H9 (cell line): ENCODE results near the gene BPIFB6. TPM values are rescaled to one million over a fixed set of nuclear protein-coding genes. Genes with fewer than 3 reads are reported as not detected.

ENCODE experiments used
- DNase-seq: peaks from one replicate; pipeline ENCODE4 v3.0.0-alpha.2; 2017
- H2AFZ ChIP-seq: one replicate; pipeline ENCODE4 v1.6.1; 2013; ENCODE audit warnings: mild to moderate bottlenecking, low read length, control low read depth, moderate library complexity
- H2AK5ac ChIP-seq: 2 replicates; pipeline ENCODE4 v1.6.1; 2013; ENCODE audit warnings: low read length, control low read depth, mixed read lengths; ENCODE audit not compliant: insufficient read length
- H2BK120ac ChIP-seq: one replicate; pipeline ENCODE4 v1.6.1; 2013; ENCODE audit warnings: low read depth, mild to moderate bottlenecking, low read length, control low read depth, inconsistent platforms; ENCODE audit not compliant: poor library complexity, severe bottlenecking
- H2BK12ac ChIP-seq: 2 replicates; pipeline ENCODE4 v1.6.1; 2013; ENCODE audit warnings: low read length, control low read depth, mixed read lengths, low read depth; ENCODE audit not compliant: insufficient read length
- H2BK15ac ChIP-seq: 2 replicates; pipeline ENCODE4 v1.6.1; 2013; ENCODE audit warnings: low read depth, low read length, control low read depth
- H2BK20ac ChIP-seq: one replicate; pipeline ENCODE4 v1.6.1; 2013; ENCODE audit warnings: low read depth, mild to moderate bottlenecking, low read length, control low read depth, inconsistent platforms; ENCODE audit not compliant: poor library complexity, severe bottlenecking
- H2BK5ac ChIP-seq: 2 replicates; pipeline ENCODE4 v1.6.1; 2013; ENCODE audit warnings: low read length, control low read depth, mixed read lengths; ENCODE audit not compliant: insufficient read length
- H3K14ac ChIP-seq: 2 replicates; pipeline ENCODE4 v1.6.1; 2013; ENCODE audit warnings: low read length, control low read depth; ENCODE audit not compliant: insufficient read depth
- H3K18ac ChIP-seq: 2 replicates; pipeline ENCODE4 v1.6.1; 2013; ENCODE audit warnings: low read depth, mild to moderate bottlenecking, mixed read lengths, low read length, control low read depth; ENCODE audit not compliant: insufficient read length
- H3K23ac ChIP-seq: 2 replicates; pipeline ENCODE4 v1.6.1; 2013; ENCODE audit warnings: low read length, control low read depth, mixed read lengths, low read depth; ENCODE audit not compliant: insufficient read length
- H3K23me2 ChIP-seq: 2 replicates; pipeline ENCODE4 v1.6.1; 2013; ENCODE audit warnings: low read depth, mild to moderate bottlenecking, mixed read lengths, low read length, control low read depth; ENCODE audit not compliant: insufficient read length, poor library complexity, severe bottlenecking
- H3K27ac ChIP-seq: 2 replicates; pipeline ENCODE4 v1.5.1; 2013; ENCODE audit warnings: low read length, control low read depth, mixed read lengths, low read depth; ENCODE audit not compliant: insufficient read length
- H3K27me3 ChIP-seq: 2 replicates; pipeline ENCODE4 v1.6.1; 2013; ENCODE audit warnings: low read length, control low read depth, inconsistent platforms; ENCODE audit not compliant: insufficient read depth
- H3K4ac ChIP-seq: 2 replicates; pipeline ENCODE4 v1.6.1; 2013; ENCODE audit warnings: low read depth, mild to moderate bottlenecking, control low read depth, inconsistent platforms, low read length, moderate library complexity
- H3K4me1 ChIP-seq: 2 replicates; pipeline ENCODE4 v1.6.1; 2013; ENCODE audit warnings: low read length, control low read depth, inconsistent platforms; ENCODE audit not compliant: insufficient read depth
- H3K4me2 ChIP-seq: 2 replicates; pipeline ENCODE4 v1.6.1; 2013; ENCODE audit warnings: low read length, control low read depth, mixed read lengths; ENCODE audit not compliant: insufficient read length, insufficient read depth
- H3K56ac ChIP-seq: 2 replicates; pipeline ENCODE4 v1.6.1; 2013; ENCODE audit warnings: low read depth, mild to moderate bottlenecking, mixed read lengths, low read length, control low read depth; ENCODE audit not compliant: insufficient read length
- H3K79me1 ChIP-seq: 2 replicates; pipeline ENCODE4 v1.6.1; 2013; ENCODE audit warnings: low read depth, mild to moderate bottlenecking, moderate library complexity, low read length, control low read depth, inconsistent platforms; ENCODE audit not compliant: insufficient read depth, poor library complexity, severe bottlenecking
- H3K79me2 ChIP-seq: 2 replicates; pipeline ENCODE4 v1.6.1; 2013; ENCODE audit warnings: low read length, control low read depth, inconsistent platforms; ENCODE audit not compliant: insufficient read depth
- H3K9ac ChIP-seq: 2 replicates; pipeline ENCODE4 v1.6.1; 2013; ENCODE audit warnings: low read length, control low read depth, mixed read lengths; ENCODE audit not compliant: insufficient read length; ENCODE audit errors: extremely low read depth
- H3K9me3 ChIP-seq: one replicate; pipeline ENCODE4 v1.6.1; 2013; ENCODE audit warnings: low read depth, low read length, inconsistent platforms; ENCODE audit not compliant: control insufficient read depth
- H3T11ph ChIP-seq: one replicate; pipeline ENCODE4 v1.6.1; 2013; ENCODE audit warnings: mild to moderate bottlenecking, low read length, control low read depth, inconsistent platforms
- H4K20me1 ChIP-seq: one replicate; pipeline ENCODE4 v1.6.1; 2013; ENCODE audit not compliant: control insufficient read depth, insufficient read length, insufficient read depth
- H4K5ac ChIP-seq: 2 replicates; pipeline ENCODE4 v1.6.1; 2013; ENCODE audit warnings: low read depth, mild to moderate bottlenecking, mixed read lengths, low read length, control low read depth; ENCODE audit not compliant: insufficient read length
- H4K8ac ChIP-seq: replicated peaks from 2 replicates; pipeline ENCODE4 v1.6.1; 2013; ENCODE audit warnings: low read length, control low read depth, mixed read lengths, low read depth; ENCODE audit not compliant: insufficient read length
- H4K91ac ChIP-seq: 2 replicates; pipeline ENCODE4 v1.6.1; 2013; ENCODE audit warnings: low read depth, mild to moderate bottlenecking, moderate library complexity, mixed read lengths, low read length, control low read depth; ENCODE audit not compliant: insufficient read length
- H3K27ac Mint-ChIP-seq, 3 experiments: 2 replicates in 2 of 3; 3 replicates in 1 of 3; pipeline ENCODE4 v1.8.0; 2020 to 2021; ENCODE audit warnings: mixed read lengths in 3 of 3, mild to moderate bottlenecking in 1 of 3, moderate library complexity in 1 of 3
- H3K27me3 Mint-ChIP-seq: 2 replicates; pipeline ENCODE4 v1.8.0; 2021; ENCODE audit warnings: low read depth, mild to moderate bottlenecking, moderate library complexity, mixed read lengths
- H3K36me3 Mint-ChIP-seq, 3 experiments: 2 replicates in 2 of 3; 3 replicates in 1 of 3; pipeline ENCODE4 v1.8.0; 2020 to 2021; ENCODE audit warnings: low read depth in 3 of 3, mixed read lengths in 3 of 3; ENCODE audit not compliant: insufficient read depth in 1 of 3
- H3K4me1 Mint-ChIP-seq, 2 experiments: 2 replicates each; pipeline ENCODE4 v1.8.0; 2020; ENCODE audit warnings: mixed read lengths in 2 of 2
- H3K4me3 Mint-ChIP-seq, 2 experiments: 2 replicates in 1 of 2; 3 replicates in 1 of 2; pipeline ENCODE4 v1.8.0; 2020 to 2021; ENCODE audit warnings: mild to moderate bottlenecking in 2 of 2, mixed read lengths in 2 of 2, moderate library complexity in 1 of 2
- H3K9me3 Mint-ChIP-seq, 2 experiments: 2 replicates in 1 of 2; 3 replicates in 1 of 2; pipeline ENCODE4 v1.8.0; 2020; ENCODE audit warnings: mild to moderate bottlenecking in 2 of 2, mixed read lengths in 2 of 2, moderate library complexity in 1 of 2
- WGBS: extraction: QIAGEN DNeasy Blood & Tissue Kit; methylation state at CpG from one replicate; pipeline ENCODE4 v1.1.7; 2013; ENCODE audit warnings: missing lambda C conversion rate, low lambda C conversion rate, mixed read lengths; ENCODE audit not compliant: insufficient read length; ENCODE audit errors: extremely low coverage; 5-methylcytosine and 5-hydroxymethylcytosine counted together
- total RNA-seq: library from RNA; stranded (reverse); gene quantifications from 2 replicates; pipeline ENCODE4 v1.2.1, GENCODE V29; 2021
- TF ChIP-seq, protein P1 (sequence below): fragments of 200-600 bp; sonication (generic); conservative IDR thresholded peaks from 3 replicates; pipeline ENCODE4 v1.8.0; 2021; ENCODE audit warnings: antibody characterized with exemption, mild to moderate bottlenecking

The BPIFB6 gene
- total RNA-seq, 1 experiment from 2014 or later, result not detected

DNA sequence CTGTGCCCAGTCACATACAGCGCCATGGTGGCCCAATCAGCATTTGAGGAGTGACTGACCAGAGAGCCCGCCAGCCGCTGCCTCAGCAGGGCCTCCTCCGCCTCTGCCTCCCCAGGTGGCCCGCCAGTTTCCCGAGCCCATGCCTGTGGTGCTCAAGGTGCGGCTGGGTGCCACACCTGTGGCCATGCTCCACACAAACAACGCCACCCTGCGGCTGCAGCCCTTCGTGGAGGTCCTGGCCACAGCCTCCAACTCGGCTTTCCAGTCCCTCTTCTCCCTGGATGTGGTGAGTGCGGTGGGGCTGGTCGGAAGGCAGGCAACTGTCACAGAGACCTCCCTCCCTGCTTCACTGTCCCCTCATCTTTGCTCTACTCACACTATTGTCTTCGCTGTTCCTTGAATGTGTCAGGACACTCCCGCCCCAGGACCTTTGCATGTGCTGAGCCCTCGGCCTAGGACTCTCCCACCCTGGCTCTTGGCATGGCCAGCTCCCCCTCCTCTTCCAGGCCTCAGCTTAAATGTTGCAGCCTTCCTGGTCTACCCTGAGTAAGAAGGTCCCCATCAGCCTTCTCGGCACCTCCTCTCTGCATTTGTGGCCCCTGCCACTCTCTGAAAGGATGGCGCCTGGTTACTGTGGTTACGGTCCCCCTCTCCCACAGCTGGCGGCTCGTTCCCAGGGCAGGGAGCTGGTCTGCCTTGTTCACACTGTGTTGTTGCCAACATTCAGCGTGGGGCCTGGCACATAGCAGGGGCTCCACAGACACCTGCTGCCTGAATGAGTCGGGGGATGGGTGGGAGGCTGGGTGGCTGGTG, 11.8 kb upstream of the BPIFB6 start:
- Histone ChIP-seq H2AFZ (no peak overlapping the region), H4K91ac (no peak overlapping the region), H3K14ac (no peak overlapping the region), H4K20me1 (no peaks in the 10 kb centered on the region), H3K4me1 (no peaks in the 10 kb centered on the region), H3K27ac (no peak overlapping the region), H2BK15ac (no peak overlapping the region), H2AK5ac (no peak overlapping the region), H3K79me1 (no peaks in the 10 kb centered on the region), H3K56ac (no peak overlapping the region), H3K4ac (no peak overlapping the region), H4K5ac (no peak overlapping the region), H3K9ac (no peak overlapping the region), H3K27me3 (no peaks in the 10 kb centered on the region), H2BK12ac (no peak overlapping the region), H2BK20ac (no peak overlapping the region), H4K8ac (no peak overlapping the region), H3K23ac (no peak overlapping the region), H3T11ph (no peak overlapping the region), H2BK120ac (no peak overlapping the region), H3K9me3 (no peaks in the 10 kb centered on the region), H3K18ac (no peak overlapping the region), H3K79me2 (no peaks in the 10 kb centered on the region), H3K23me2 (no peaks in the 10 kb centered on the region), H2BK5ac (no peak overlapping the region), H3K4me2 (no peak overlapping the region)
- TF ChIP-seq, protein P1, sequence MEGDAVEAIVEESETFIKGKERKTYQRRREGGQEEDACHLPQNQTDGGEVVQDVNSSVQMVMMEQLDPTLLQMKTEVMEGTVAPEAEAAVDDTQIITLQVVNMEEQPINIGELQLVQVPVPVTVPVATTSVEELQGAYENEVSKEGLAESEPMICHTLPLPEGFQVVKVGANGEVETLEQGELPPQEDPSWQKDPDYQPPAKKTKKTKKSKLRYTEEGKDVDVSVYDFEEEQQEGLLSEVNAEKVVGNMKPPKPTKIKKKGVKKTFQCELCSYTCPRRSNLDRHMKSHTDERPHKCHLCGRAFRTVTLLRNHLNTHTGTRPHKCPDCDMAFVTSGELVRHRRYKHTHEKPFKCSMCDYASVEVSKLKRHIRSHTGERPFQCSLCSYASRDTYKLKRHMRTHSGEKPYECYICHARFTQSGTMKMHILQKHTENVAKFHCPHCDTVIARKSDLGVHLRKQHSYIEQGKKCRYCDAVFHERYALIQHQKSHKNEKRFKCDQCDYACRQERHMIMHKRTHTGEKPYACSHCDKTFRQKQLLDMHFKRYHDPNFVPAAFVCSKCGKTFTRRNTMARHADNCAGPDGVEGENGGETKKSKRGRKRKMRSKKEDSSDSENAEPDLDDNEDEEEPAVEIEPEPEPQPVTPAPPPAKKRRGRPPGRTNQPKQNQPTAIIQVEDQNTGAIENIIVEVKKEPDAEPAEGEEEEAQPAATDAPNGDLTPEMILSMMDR, result no peak
- no peak overlapping the region for H3K27ac Mint-ChIP-seq
- peaks cover 18% of the 10 kb centered on the region for H3K27me3 Mint-ChIP-seq
- no peak overlapping the region for H3K4me3 Mint-ChIP-seq
- no CpG with 5 or more reads among the region's 23 CpGs for WGBS
- no peak for DNase-seq
- peaks cover 12 to 15% of the 10 kb centered on the region in 2 experiments for H3K4me1 Mint-ChIP-seq
- H3K36me3 Mint-ChIP-seq, result no peaks in the 10 kb centered on the region
- no peaks in the 10 kb centered on the region for H3K9me3 Mint-ChIP-seq
